Measurements from ENCODE around the gene FBXL14. TPM values are rescaled to one million over a fixed set of nuclear protein-coding genes. Genes with fewer than 3 reads are reported as not detected.

The FBXL14 gene
- total and polyA plus RNA-seq, 4 donors: 0.67 to 7.5 (median 4.9) TPM

GRCh38 chr12:1588575-1588947 is 5.8 kb downstream of the FBXL14 start:
- Histone ChIP-seq H3K4me3 (ENCODE audit: low read depth in 1 of 3, low read length in 3 of 3) (no peak overlapping the region), H3K27me3 (ENCODE audit: control insufficient read depth in 4 of 4, insufficient read depth in 4 of 4, low read length in 3 of 4) (no peaks in the 10 kb centered on the region), H3K4me1 (ENCODE audit: control insufficient read depth in 4 of 4, insufficient read depth in 4 of 4, low read length in 3 of 4) (peaks cover 7 to 40% (median 33%) of the 10 kb centered on the region in 4 donors), H3K9ac (ENCODE audit: low read depth in 1 of 2, low read length in 2 of 2) (no peak overlapping the region), H3K36me3 (ENCODE audit: control insufficient read depth in 4 of 4, insufficient read depth in 3 of 4, low read depth in 1 of 4, low read length in 3 of 4) (no peaks in the 10 kb centered on the region), H3K27ac (ENCODE audit: low read depth in 1 of 2, low read length in 2 of 2) (no peak overlapping the region), H3K9me3 (ENCODE audit: control insufficient read depth in 4 of 4, low read length in 3 of 4) (no peaks in the 10 kb centered on the region)
- no peak for DNase-seq (ENCODE audit: low spot score)
- WGBS: 74% methylated on average over 3 of the region's 3 CpGs
- TF ChIP-seq CTCF (IDR thresholded peaks at IDR 0.05; ENCODE audit: low read depth, low read length, missing input control): no peak
- no peak for TF ChIP-seq MAX (IDR thresholded peaks at IDR 0.05)
- TF ChIP-seq FOXA1 (IDR thresholded peaks at IDR 0.05): no peak
- TF ChIP-seq ZBTB33 (IDR thresholded peaks at IDR 0.05): no peak
- TF ChIP-seq HNF4G (IDR thresholded peaks at IDR 0.05): no peak
- TF ChIP-seq GABPA (IDR thresholded peaks at IDR 0.05 in 1 of 2, conservative IDR thresholded peaks at IDR 0.05 in 1 of 2): no peak
- TF ChIP-seq YY1 (IDR thresholded peaks at IDR 0.05): no peak
- TF ChIP-seq JUND (IDR thresholded peaks at IDR 0.05): no peak
- no peak for TF ChIP-seq REST (IDR thresholded peaks at IDR 0.05)
- no peak for TF ChIP-seq HNF4A (conservative IDR thresholded peaks at IDR 0.05)
- no peak for TF ChIP-seq EGR1 (IDR thresholded peaks at IDR 0.05; ENCODE audit: low read depth in 2 of 2)
- TF ChIP-seq SP1 (IDR thresholded peaks at IDR 0.05): no peak
- no peak for TF ChIP-seq FOXA2 (IDR thresholded peaks at IDR 0.05)
- no peak for TF ChIP-seq ATF3 (IDR thresholded peaks at IDR 0.05)
- no peak for TF ChIP-seq RXRA (IDR thresholded peaks at IDR 0.05)
- no peak for TF ChIP-seq RAD21 (IDR thresholded peaks at IDR 0.05)
